Measurements from ENCODE around the gene CCL26. TPM values are rescaled to one million over a fixed set of nuclear protein-coding genes. Genes with fewer than 3 reads are reported as not detected.
A peak's percentile ranks its signal among the peaks of the same experiment; 100 is the strongest.

CCL26 gene
- total and polyA plus RNA-seq, 9 of the 15 experiments (the other 6 are each of a cell fraction or from before 2014, with no cell fraction given), result 2.3 to 26.8 (median 8.4) TPM

- TF ChIP-seq BACH1 (tag; IDR thresholded peaks at IDR 0.05) (no peak), IRF2 (CRISPR knock-in tag; IDR thresholded peaks at IDR 0.05) (no peak), MAFK (IDR thresholded peaks at IDR 0.05; ENCODE audit: low read length) (peak; percentile 57), DACH1 (IDR thresholded peaks at IDR 0.05; ENCODE audit: partially characterized antibody) (no peak), ZNF146 (CRISPR knock-in tag; IDR thresholded peaks at IDR 0.05; ENCODE audit: unreplicated experiment) (no peak), ETV5 (CRISPR knock-in tag; IDR thresholded peaks at IDR 0.05; ENCODE audit: low read depth) (0 out of 2 replicates have a peak, but pooled peaks have one; percentile 18), ETS2 (tag; IDR thresholded peaks at IDR 0.05; ENCODE audit: borderline replicate concordance, poor library complexity, severe bottlenecking) (no peak), TCF15 (CRISPR knock-in tag; IDR thresholded peaks at IDR 0.05) (no peak), CBX1 (IDR thresholded peaks at IDR 0.05; ENCODE audit: low read depth) (no peak), AFF4 (CRISPR knock-in tag; IDR thresholded peaks at IDR 0.05) (no peak), YBX1 (IDR thresholded peaks at IDR 0.05) (no peak), SMARCA5 (IDR thresholded peaks at IDR 0.05) (no peak), ZNF766 (CRISPR knock-in tag; conservative IDR thresholded peaks at IDR 0.05) (no peak), PML (IDR thresholded peaks at IDR 0.05; ENCODE audit: low read length) (no peak), LARP7 (IDR thresholded peaks at IDR 0.05) (no peak), PHF8 (IDR thresholded peaks at IDR 0.05; ENCODE audit: borderline replicate concordance, low read length) (no peak), ZFPM2 (CRISPR knock-in tag; IDR thresholded peaks at IDR 0.05) (no peak), TSC22D4 (tag; IDR thresholded peaks at IDR 0.05) (no peak), RBFOX2 (IDR thresholded peaks at IDR 0.05; ENCODE audit: low read depth, low read length) (no peak), CBFA2T3 (IDR thresholded peaks at IDR 0.05) (no peak), ATF6 (CRISPR knock-in tag; IDR thresholded peaks at IDR 0.05) (no peak), FOS (IDR thresholded peaks at IDR 0.05; ENCODE audit: extremely low read depth, insufficient read length) (no peak), RAD21 (CRISPR knock-in tag; conservative IDR thresholded peaks at IDR 0.05 in 1 of 2, IDR thresholded peaks at IDR 0.05 in 1 of 2) (no peak)
- TF ChIP-seq, protein P1, sequence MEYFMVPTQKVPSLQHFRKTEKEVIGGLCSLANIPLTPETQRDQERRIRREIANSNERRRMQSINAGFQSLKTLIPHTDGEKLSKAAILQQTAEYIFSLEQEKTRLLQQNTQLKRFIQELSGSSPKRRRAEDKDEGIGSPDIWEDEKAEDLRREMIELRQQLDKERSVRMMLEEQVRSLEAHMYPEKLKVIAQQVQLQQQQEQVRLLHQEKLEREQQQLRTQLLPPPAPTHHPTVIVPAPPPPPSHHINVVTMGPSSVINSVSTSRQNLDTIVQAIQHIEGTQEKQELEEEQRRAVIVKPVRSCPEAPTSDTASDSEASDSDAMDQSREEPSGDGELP (CRISPR knock-in tag; IDR thresholded peaks at IDR 0.05; ENCODE audit: borderline replicate concordance), result no peak
Observed at GRCh38 chr7:75795831-75796285, 23.8 kb upstream of the CCL26 start (continued).
